Subcutaneous adipose tissue (tissue), 4 donors: Measurements from ENCODE around the gene ASTN1. TPM values are rescaled to one million over a fixed set of nuclear protein-coding genes. Genes with fewer than 3 reads are reported as not detected.

ENCODE experiments used
- CTCF ChIP-seq: fragments of 450-650 bp; IDR thresholded peaks from one replicate; pipeline ENCODE4 v1.5.1; 2016; ENCODE audit warnings: low read depth, mild to moderate bottlenecking, control low read depth, antibody characterized with exemption, moderate library complexity
- total RNA-seq, 4 donors: library from RNA; depleted of rRNA; stranded (reverse); fragments of >200 nt; gene quantifications; one replicate each; pipeline ENCODE4 v1.1.0, GENCODE V29; 2016

Gene ASTN1
- total RNA-seq, 4 donors from 2014 or later: 0.33 TPM; not detected in 3

- TF ChIP-seq CTCF: no peak
These were observed 320.9 kb downstream of the ASTN1 start for GRCh38 chr1:176843352-176844297.

GRCh38 chr1:176841238-176841637 lies 323.3 kb downstream of the ASTN1 start:
- no peak for TF ChIP-seq CTCF

- TF ChIP-seq CTCF: no peak
These were observed 325.3 kb downstream of the ASTN1 start for GRCh38 chr1:176839216-176839615.

GRCh38 chr1:176838276-176838995 lies 326.1 kb downstream of the ASTN1 start:
- TF ChIP-seq CTCF: no peak

GRCh38 chr1:176837708-176838107 lies 326.8 kb downstream of the ASTN1 start:
- no peak for TF ChIP-seq CTCF

GRCh38 chr1:176831150-176831549 lies 333.4 kb downstream of the ASTN1 start:
- no peak for TF ChIP-seq CTCF

GRCh38 chr1:176829261-176829660 lies 335.3 kb downstream of the ASTN1 start:
- no peak for TF ChIP-seq CTCF
